DMS153 treated with DMSO at 0.1 percent for 48 hours (cell line): ENCODE measurements around the gene PHETA1.

ENCODE experiments used
- DNase-seq: peaks from one replicate; lab custom pipeline; 2025; ENCODE audit not compliant: unreplicated experiment; lab: John Stamatoyannopoulos, UW

Gene PHETA1

GRCh38 chr12:111368788-111369495 lies at the start of gene PHETA1:
Gene PHETA1, minus strand, starts transcription at chr12:111369095. Its CDS starts 5,668 bp downstream, at chr12:111363427.
- DNase-seq, result peak; percentile 73

GRCh38 chr12:111418594-111418880 lies 49.6 kb upstream of the PHETA1 start:
- no peak for DNase-seq

- no peak for DNase-seq
Measured at GRCh38 chr12:111417784-111418593, 49.1 kb upstream of the PHETA1 start.

GRCh38 chr12:111417290-111417689 lies 48.4 kb upstream of the PHETA1 start:
- no peak for DNase-seq

GRCh38 chr12:111414711-111415252 lies 45.9 kb upstream of the PHETA1 start:
- no peak for DNase-seq

GRCh38 chr12:111413442-111414086 lies 44.7 kb upstream of the PHETA1 start:
- no peak for DNase-seq

- no peak for DNase-seq
Measured at GRCh38 chr12:111412830-111413441, 44.0 kb upstream of the PHETA1 start.

GRCh38 chr12:111412007-111412829 lies 43.3 kb upstream of the PHETA1 start:
- DNase-seq, result no peak

GRCh38 chr12:111411185-111411764 lies 42.4 kb upstream of the PHETA1 start:
- DNase-seq, result no peak

GRCh38 chr12:111410431-111411184 lies 41.7 kb upstream of the PHETA1 start:
- no peak for DNase-seq

GRCh38 chr12:111409780-111410430 lies 41.0 kb upstream of the PHETA1 start:
- DNase-seq, result no peak

- DNase-seq, result no peak
Measured at GRCh38 chr12:111409403-111409779, 40.5 kb upstream of the PHETA1 start.

- no peak for DNase-seq
Measured at GRCh38 chr12:111408686-111409402, 39.9 kb upstream of the PHETA1 start.

GRCh38 chr12:111408116-111408440 lies 39.2 kb upstream of the PHETA1 start:
- no peak for DNase-seq

- DNase-seq, result no peak
Measured at GRCh38 chr12:111407377-111408115, 38.7 kb upstream of the PHETA1 start.

GRCh38 chr12:111406474-111407376 lies 37.8 kb upstream of the PHETA1 start:
- DNase-seq, result no peak
